Astrocyte (in vitro differentiated cells and primary cell): ENCODE measurements around the gene PCMTD2. TPM values are rescaled to one million over a fixed set of nuclear protein-coding genes. Genes with fewer than 3 reads are reported as not detected.

Source experiments
- DNase-seq: peaks from one replicate; pipeline ENCODE4 v3.0.0-alpha.2; 2010; ENCODE audit warnings: low read depth
- FAIRE-seq: peaks from 2 replicates; lab custom pipeline; 2011; peaks lifted over from hg19 to GRCh38; lab: Jason Lieb, UNC
- H2AFZ ChIP-seq: 2 replicates; pipeline ENCODE4 v1.6.0; 2012; ENCODE audit warnings: low read depth, low read length, inconsistent platforms
- H3K27ac ChIP-seq: 2 replicates; pipeline ENCODE4 v1.5.1; 2011; ENCODE audit warnings: low read depth, low read length, inconsistent platforms
- H3K27me3 ChIP-seq: 2 replicates; pipeline ENCODE4 v1.6.0; 2011; ENCODE audit warnings: low read length, inconsistent platforms; ENCODE audit not compliant: insufficient read depth
- H3K36me3 ChIP-seq: 2 replicates; pipeline ENCODE4 v1.5.1; 2011; ENCODE audit warnings: low read length, inconsistent platforms; ENCODE audit not compliant: insufficient read depth
- H3K4me1 ChIP-seq: 2 replicates; pipeline ENCODE4 v1.5.1; 2011; ENCODE audit warnings: low read length, inconsistent platforms; ENCODE audit not compliant: insufficient read depth
- H3K4me2 ChIP-seq: 2 replicates; pipeline ENCODE4 v1.6.0; 2012; ENCODE audit warnings: low read length, inconsistent platforms
- H3K4me3 ChIP-seq: 2 replicates; pipeline ENCODE4 v1.5.1; 2011; ENCODE audit warnings: low read depth, mild to moderate bottlenecking, low read length, inconsistent platforms; ENCODE audit not compliant: insufficient read depth
- H3K79me2 ChIP-seq: 2 replicates; pipeline ENCODE4 v1.6.0; 2012; ENCODE audit warnings: mild to moderate bottlenecking, low read length, inconsistent platforms; ENCODE audit not compliant: insufficient read depth
- H3K9ac ChIP-seq: 2 replicates; pipeline ENCODE4 v1.6.0; 2012; ENCODE audit warnings: mild to moderate bottlenecking, low read length, inconsistent platforms
- H3K9me3 ChIP-seq: 2 replicates; pipeline ENCODE4 v1.5.1; 2012; ENCODE audit warnings: low read depth, mild to moderate bottlenecking, low read length, inconsistent platforms; ENCODE audit not compliant: insufficient read depth
- H4K20me1 ChIP-seq: 2 replicates; pipeline ENCODE4 v1.6.0; 2012; ENCODE audit warnings: low read length, inconsistent platforms; ENCODE audit not compliant: insufficient read depth
- H3K27ac Mint-ChIP-seq: one replicate; pipeline ENCODE4 v1.8.0; 2021; ENCODE audit warnings: mild to moderate bottlenecking, mixed read lengths; ENCODE audit not compliant: unreplicated experiment
- H3K27me3 Mint-ChIP-seq: one replicate; pipeline ENCODE4 v1.8.0; 2021; ENCODE audit warnings: low read depth, mixed read lengths; ENCODE audit not compliant: unreplicated experiment
- H3K36me3 Mint-ChIP-seq: one replicate; pipeline ENCODE4 v1.8.0; 2021; ENCODE audit warnings: low read depth, mixed read lengths; ENCODE audit not compliant: unreplicated experiment
- H3K4me1 Mint-ChIP-seq: one replicate; pipeline ENCODE4 v1.8.0; 2021; ENCODE audit warnings: low read depth, mixed read lengths; ENCODE audit not compliant: unreplicated experiment
- H3K4me3 Mint-ChIP-seq: one replicate; pipeline ENCODE4 v1.8.0; 2021; ENCODE audit warnings: mild to moderate bottlenecking, moderate library complexity, mixed read lengths; ENCODE audit not compliant: unreplicated experiment
- H3K9me3 Mint-ChIP-seq: one replicate; pipeline ENCODE4 v1.8.0; 2021; ENCODE audit warnings: mild to moderate bottlenecking, mixed read lengths; ENCODE audit not compliant: unreplicated experiment
- EZH2 ChIP-seq: IDR thresholded peaks from 2 replicates; pipeline ENCODE4 v1.6.1; 2012; ENCODE audit warnings: mild to moderate bottlenecking, low read length, inconsistent platforms; ENCODE audit not compliant: insufficient read depth
- total RNA-seq: library from RNA; stranded (reverse); gene quantifications from 2 replicates; pipeline ENCODE4 v1.2.1, GENCODE V29; 2021
- TF ChIP-seq, protein P1 (sequence below): IDR thresholded peaks from 2 replicates; pipeline ENCODE4 v1.5.1; 2011; ENCODE audit warnings: low read depth, mild to moderate bottlenecking, inconsistent platforms, low read length, moderate library complexity; ENCODE audit not compliant: insufficient read depth

The PCMTD2 gene
- total RNA-seq, 1 donor from 2014 or later = 40.0 TPM

DNA sequence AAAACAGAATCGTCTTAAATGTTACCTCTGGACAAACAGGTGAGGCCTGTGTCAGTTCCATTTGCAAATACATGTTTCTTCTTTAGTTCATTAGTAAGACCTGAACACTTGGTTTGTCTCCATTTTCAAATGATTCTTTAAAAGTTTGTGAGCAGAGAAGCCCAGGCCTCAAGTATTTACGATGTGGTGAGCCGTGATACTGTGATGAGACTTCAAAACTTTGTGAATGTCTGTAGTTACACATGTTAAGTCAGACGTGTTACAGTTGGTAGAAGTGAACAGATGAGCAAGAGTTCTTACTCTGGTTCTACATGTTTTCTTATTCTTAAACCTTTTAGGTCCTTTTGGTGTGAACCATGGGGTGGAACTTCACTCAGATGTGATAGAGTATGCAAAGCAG is 8.5 kb downstream of the PCMTD2 start:
- Mint-ChIP-seq H3K36me3 (peaks cover 8% of the 10 kb centered on the region), H3K9me3 (no peaks in the 10 kb centered on the region), H3K4me1 (peaks cover 7% of the 10 kb centered on the region), H3K4me3 (no peak overlapping the region), H3K27me3 (no peaks in the 10 kb centered on the region), H3K27ac (no peak overlapping the region)
- FAIRE-seq = no peak
- H3K79me2 ChIP-seq = peaks cover 4% of the 10 kb centered on the region
- peaks cover 3% of the 10 kb centered on the region for H3K36me3 ChIP-seq
- H4K20me1 ChIP-seq = peaks cover 14% of the 10 kb centered on the region
- DNase-seq = no peak
- no peaks in the 10 kb centered on the region for H3K4me1 ChIP-seq
- H2AFZ ChIP-seq = no peak overlapping the region
- no peak for TF ChIP-seq EZH2
- TF ChIP-seq, protein P1, sequence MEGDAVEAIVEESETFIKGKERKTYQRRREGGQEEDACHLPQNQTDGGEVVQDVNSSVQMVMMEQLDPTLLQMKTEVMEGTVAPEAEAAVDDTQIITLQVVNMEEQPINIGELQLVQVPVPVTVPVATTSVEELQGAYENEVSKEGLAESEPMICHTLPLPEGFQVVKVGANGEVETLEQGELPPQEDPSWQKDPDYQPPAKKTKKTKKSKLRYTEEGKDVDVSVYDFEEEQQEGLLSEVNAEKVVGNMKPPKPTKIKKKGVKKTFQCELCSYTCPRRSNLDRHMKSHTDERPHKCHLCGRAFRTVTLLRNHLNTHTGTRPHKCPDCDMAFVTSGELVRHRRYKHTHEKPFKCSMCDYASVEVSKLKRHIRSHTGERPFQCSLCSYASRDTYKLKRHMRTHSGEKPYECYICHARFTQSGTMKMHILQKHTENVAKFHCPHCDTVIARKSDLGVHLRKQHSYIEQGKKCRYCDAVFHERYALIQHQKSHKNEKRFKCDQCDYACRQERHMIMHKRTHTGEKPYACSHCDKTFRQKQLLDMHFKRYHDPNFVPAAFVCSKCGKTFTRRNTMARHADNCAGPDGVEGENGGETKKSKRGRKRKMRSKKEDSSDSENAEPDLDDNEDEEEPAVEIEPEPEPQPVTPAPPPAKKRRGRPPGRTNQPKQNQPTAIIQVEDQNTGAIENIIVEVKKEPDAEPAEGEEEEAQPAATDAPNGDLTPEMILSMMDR = no peak
- no peaks in the 10 kb centered on the region for H3K9me3 ChIP-seq
- H3K4me2 ChIP-seq = no peak overlapping the region
- H3K27me3 ChIP-seq = no peaks in the 10 kb centered on the region
- no peak overlapping the region for H3K9ac ChIP-seq
- H3K4me3 ChIP-seq = no peak overlapping the region
- H3K27ac ChIP-seq = no peak overlapping the region

DNA sequence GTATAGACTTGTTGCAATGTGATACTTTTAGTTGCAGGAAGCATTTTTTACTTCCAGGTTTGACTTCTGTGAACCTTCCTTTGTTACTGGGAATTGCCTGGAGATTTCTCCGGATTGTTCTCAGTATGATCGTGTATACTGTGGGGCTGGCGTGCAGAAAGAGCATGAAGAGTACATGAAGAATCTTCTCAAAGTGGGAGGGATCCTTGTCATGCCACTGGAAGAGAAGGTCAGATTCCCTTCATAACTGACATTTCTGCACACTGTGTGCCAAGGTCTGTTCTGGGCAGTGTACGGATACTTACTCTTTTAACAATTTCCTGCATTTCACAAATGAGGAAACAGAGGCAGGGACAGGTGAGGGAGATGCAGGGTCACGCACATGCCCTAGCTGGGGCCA is 9.7 kb downstream of the PCMTD2 start:
- Histone ChIP-seq H3K4me3 (no peak overlapping the region), H4K20me1 (peaks cover 25% of the 10 kb centered on the region), H3K4me2 (no peak overlapping the region), H3K9ac (no peak overlapping the region), H3K36me3 (peaks cover 3% of the 10 kb centered on the region), H3K4me1 (no peaks in the 10 kb centered on the region), H3K27ac (no peak overlapping the region), H3K27me3 (no peaks in the 10 kb centered on the region), H3K9me3 (no peaks in the 10 kb centered on the region), H3K79me2 (peaks cover 7% of the 10 kb centered on the region), H2AFZ (no peak overlapping the region)
- no peak overlapping the region for H3K4me3 Mint-ChIP-seq
- peaks cover 5% of the 10 kb centered on the region for H3K9me3 Mint-ChIP-seq
- no peaks in the 10 kb centered on the region for H3K27me3 Mint-ChIP-seq
- DNase-seq = no peak
- peaks cover 15% of the 10 kb centered on the region for H3K36me3 Mint-ChIP-seq
- TF ChIP-seq EZH2 = no peak
- TF ChIP-seq, protein P1 = no peak
- no peak for FAIRE-seq
- peaks cover 7% of the 10 kb centered on the region for H3K4me1 Mint-ChIP-seq
- H3K27ac Mint-ChIP-seq = no peak overlapping the region

DNA sequence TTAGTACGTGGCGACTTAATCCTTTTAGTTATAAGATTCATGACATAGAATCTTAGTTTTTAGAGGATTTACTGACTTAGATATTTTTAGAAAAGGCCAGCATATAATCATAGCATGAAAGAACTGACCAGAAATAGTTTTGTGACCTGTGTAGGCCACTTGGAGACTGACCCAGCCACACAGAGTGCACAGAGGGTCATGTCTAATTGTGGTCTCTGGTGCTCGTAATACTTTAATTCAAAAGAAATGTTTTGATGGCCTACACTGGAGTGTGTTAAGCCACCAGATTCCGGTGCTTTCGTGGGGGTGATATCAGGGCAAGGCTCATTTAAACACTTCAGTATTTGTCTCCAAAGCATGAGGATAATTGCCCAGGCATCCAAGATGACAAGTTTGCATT is 11.4 kb downstream of the PCMTD2 start:
- Histone ChIP-seq H3K9me3 (no peaks in the 10 kb centered on the region), H3K27me3 (no peaks in the 10 kb centered on the region), H3K4me3 (no peak overlapping the region), H3K79me2 (peaks cover 9% of the 10 kb centered on the region), H3K4me2 (no peak overlapping the region), H3K27ac (no peak overlapping the region), H3K9ac (no peak overlapping the region), H4K20me1 (peaks cover 33% of the 10 kb centered on the region), H3K36me3 (peaks cover 3% of the 10 kb centered on the region), H3K4me1 (no peaks in the 10 kb centered on the region), H2AFZ (no peak overlapping the region)
- Mint-ChIP-seq H3K27ac (no peak overlapping the region), H3K4me1 (peaks cover 4% of the 10 kb centered on the region), H3K27me3 (no peaks in the 10 kb centered on the region), H3K9me3 (peaks cover 5% of the 10 kb centered on the region), H3K4me3 (no peak overlapping the region), H3K36me3 (peaks cover 21% of the 10 kb centered on the region)
- TF ChIP-seq, protein P1 = no peak
- TF ChIP-seq EZH2 = no peak
- DNase-seq (no peak), FAIRE-seq (no peak)
